Effector CD4-positive, alpha-beta T cell (primary cell): ENCODE measurements around the gene SLC25A25.
A peak's percentile ranks its signal among the peaks of the same experiment; 100 is the strongest.

Experiments used
- DNase-seq: peaks from one replicate; pipeline ENCODE4 v3.0.0-alpha.2; 2020

Gene SLC25A25

GRCh38 chr9:128114326-128115186, 46.5 kb downstream of the SLC25A25 start:
- no peak for DNase-seq

GRCh38 chr9:128115187-128116103, 47.4 kb downstream of the SLC25A25 start:
- DNase-seq, result no peak

- no peak for DNase-seq
These were observed 48.4 kb downstream of the SLC25A25 start for GRCh38 chr9:128116104-128117083.

GRCh38 chr9:128117613-128118471, 49.8 kb downstream of the SLC25A25 start:
- peak; percentile 98 for DNase-seq

GRCh38 chr9:128118472-128118857, 50.4 kb downstream of the SLC25A25 start:
- DNase-seq, result no peak

- no peak for DNase-seq
These were observed 51.1 kb downstream of the SLC25A25 start for GRCh38 chr9:128118971-128119665.

- DNase-seq, result no peak
These were observed 52.2 kb downstream of the SLC25A25 start for GRCh38 chr9:128120061-128120740.

GRCh38 chr9:128120741-128121465, 52.9 kb downstream of the SLC25A25 start:
- DNase-seq, result no peak

GRCh38 chr9:128121466-128121810, 53.4 kb downstream of the SLC25A25 start:
- no peak for DNase-seq

GRCh38 chr9:128121924-128122808, 54.1 kb downstream of the SLC25A25 start:
- no peak for DNase-seq

- no peak for DNase-seq
These were observed 54.8 kb downstream of the SLC25A25 start for GRCh38 chr9:128122809-128123175.

- DNase-seq, result no peak
These were observed 55.5 kb downstream of the SLC25A25 start for GRCh38 chr9:128123451-128124080.

GRCh38 chr9:128124451-128124850, 56.4 kb downstream of the SLC25A25 start:
- no peak for DNase-seq

- DNase-seq, result peak; percentile 26
These were observed 57.0 kb downstream of the SLC25A25 start for GRCh38 chr9:128124873-128125579.

GRCh38 chr9:128125580-128126354, 57.7 kb downstream of the SLC25A25 start:
- no peak for DNase-seq

- DNase-seq, result peak; percentile 76
These were observed 59.5 kb downstream of the SLC25A25 start, which contains the start of gene PTGES2 for GRCh38 chr9:128127568-128127989. PTGES2 (minus strand) TSS chr9:128127729; CDS start chr9:128127717, 12 bp downstream.
